Endothelial cell of umbilical vein (primary cell): ENCODE data around the gene IGFBP1. TPM values are rescaled to one million over a fixed set of nuclear protein-coding genes. Genes with fewer than 3 reads are reported as not detected.
A peak's percentile ranks its signal among the peaks of the same experiment; 100 is the strongest.

Experiments used
- BruUV-seq: library from RNA; stranded (reverse); fragments of 400-500 nt; replicated peaks from 2 replicates; lab custom pipeline; 2021; lab: Mats Ljungman, UMichigan
- CTCF ChIA-PET: fragments of 300-600, 350-600 bp; sonication (Branson Sonifier 250); formaldehyde crosslinking; loops from one replicate; lab custom pipeline; 2021; ENCODE audit warnings: antibody characterized with exemption, inconsistent platforms; lab: Charles Lee
- POLR2A ChIA-PET: fragments of 300-600, 350-600 bp; sonication (Branson Sonifier 250); formaldehyde crosslinking; loops from one replicate; lab custom pipeline; 2021; ENCODE audit warnings: antibody characterized with exemption, inconsistent platforms; lab: Charles Lee
- DNase-seq: peaks from one replicate; pipeline ENCODE4 v3.0.0-alpha.2; 2011; ENCODE audit warnings: low read depth, low spot score
- FAIRE-seq: peaks from 2 replicates; lab custom pipeline; 2011; peaks lifted over from hg19 to GRCh38; lab: Jason Lieb, UNC
- H2AFZ ChIP-seq: 2 replicates; pipeline ENCODE4 v1.6.0; 2012; ENCODE audit warnings: low read depth, low read length, control low read depth, inconsistent platforms
- H3K27ac ChIP-seq: 2 replicates; pipeline ENCODE4 v1.5.1; 2011; ENCODE audit warnings: low read depth, mild to moderate bottlenecking, control low read depth, low read length, moderate library complexity; ENCODE audit not compliant: insufficient read depth
- H3K27me3 ChIP-seq, 2 experiments: 2 replicates each; pipeline versions ENCODE4 v1.6.0 to v1.6.1; 2011; ENCODE audit warnings: low read length in 2 of 2, mixed read lengths in 1 of 2; ENCODE audit not compliant: control insufficient read depth in 2 of 2, insufficient read depth in 2 of 2
- H3K36me3 ChIP-seq, 2 experiments: 2 replicates in 1 of 2; 3 replicates in 1 of 2; pipeline ENCODE4 v1.5.1; 2011; ENCODE audit warnings: low read length in 2 of 2, mild to moderate bottlenecking in 1 of 2, moderate library complexity in 1 of 2; ENCODE audit not compliant: control insufficient read depth in 2 of 2, insufficient read depth in 2 of 2; ENCODE audit errors: extremely low read depth in 1 of 2
- H3K4me1 ChIP-seq: 3 replicates; pipeline ENCODE4 v1.5.1; 2011; ENCODE audit warnings: mild to moderate bottlenecking, low read length; ENCODE audit not compliant: control insufficient read depth, insufficient read depth; ENCODE audit errors: extremely low read depth
- H3K4me2 ChIP-seq: 2 replicates; pipeline ENCODE4 v1.6.1; 2011; ENCODE audit warnings: low read length, control low read depth, mixed read lengths; ENCODE audit not compliant: insufficient read depth
- H3K4me3 ChIP-seq, 3 experiments: fragments of 200-600 bp in 1 of 3; sonication (generic), shearing (Covaris generic) in 1 of 3; replicated peaks in 1 of 3; 2 replicates each; pipeline ENCODE4 v1.5.1; 2011 to 2016; ENCODE audit warnings: control low read depth in 3 of 3, low read length in 3 of 3, mild to moderate bottlenecking in 2 of 3, inconsistent platforms in 1 of 3, low read depth in 1 of 3, moderate library complexity in 1 of 3; ENCODE audit not compliant: insufficient read depth in 1 of 3
- H3K79me2 ChIP-seq: 2 replicates; pipeline ENCODE4 v1.6.0; 2012; ENCODE audit warnings: low read length, inconsistent platforms; ENCODE audit not compliant: control insufficient read depth, insufficient read depth
- H3K9ac ChIP-seq: replicated peaks from 2 replicates; pipeline ENCODE3; 2011; ENCODE audit warnings: low read length, control low read depth; ENCODE audit not compliant: insufficient read depth; ENCODE audit errors: extremely low read depth
- H3K9me1 ChIP-seq: replicated peaks from 3 replicates; pipeline ENCODE4 v1.6.0; 2011; ENCODE audit warnings: mild to moderate bottlenecking, low read length; ENCODE audit not compliant: control insufficient read depth, insufficient read depth; ENCODE audit errors: extremely low read depth
- H3K9me3 ChIP-seq: replicated peaks from 2 replicates; pipeline ENCODE4 v1.5.1; 2012; ENCODE audit warnings: low read length, inconsistent platforms; ENCODE audit not compliant: control insufficient read depth, insufficient read depth
- H4K20me1 ChIP-seq: replicated peaks from 2 replicates; pipeline ENCODE3; 2011; ENCODE audit warnings: mild to moderate bottlenecking, low read length; ENCODE audit not compliant: control insufficient read depth, insufficient read depth; ENCODE audit errors: extremely low read depth
- FOS ChIP-seq: IDR thresholded peaks from 2 replicates; pipeline ENCODE4 v1.6.1; 2011; ENCODE audit warnings: mild to moderate bottlenecking, low read length, moderate library complexity, borderline replicate concordance; ENCODE audit not compliant: insufficient read depth
- POLR2AphosphoS5 ChIP-seq: IDR thresholded peaks from 2 replicates; pipeline ENCODE4 v1.6.1; 2012; ENCODE audit warnings: low read depth, mild to moderate bottlenecking, control low read depth, low read length, moderate library complexity; ENCODE audit not compliant: insufficient read depth
- dilution Hi-C: fragments of 300-500 bp; cut with MboI; formaldehyde crosslinking; loops from one replicate; pipeline ENCODE4 v1.15.0; 2019; ENCODE audit warnings: low sequenced_read_pairs; ENCODE audit not compliant: extremely low pct_ligation_motif_present
- intact Hi-C: fragments of 100-400 bp; cut with micrococcal nuclease; formaldehyde crosslinking; loops from one replicate; pipeline ENCODE4 v1.10.0; 2022
- polyA plus RNA-seq, 4 experiments: library from polyadenylated mRNA; depleted of rRNA in 3 of 4; stranded (reverse) in 3 of 4; unstranded in 1 of 4; fragments of >200 nt; gene quantifications; 2 replicates each; pipeline versions ENCODE4 v1.2.1 to v1.2.3, GENCODE V29; 2011 to 2012; ENCODE audit warnings: missing spikeins in 1 of 4
- total RNA-seq: library from RNA; stranded (reverse); gene quantifications from 2 replicates; pipeline ENCODE4 v1.2.3, GENCODE V29; 2021
- TF ChIP-seq, protein P1 (sequence below), 2 donors: IDR thresholded peaks; 1 replicate in 1 of 2; 2 replicates in 1 of 2; pipeline ENCODE4 v1.5.1; 2011; ENCODE audit warnings: low read length in 2 of 2, mild to moderate bottlenecking in 2 of 2, moderate library complexity in 2 of 2, control low read depth in 1 of 2, inconsistent platforms in 1 of 2, low read depth in 1 of 2; ENCODE audit not compliant: insufficient read depth in 1 of 2; ENCODE audit errors: extremely low read depth in 1 of 2
- TF ChIP-seq, protein P2 (sequence below): IDR thresholded peaks from 2 replicates; pipeline ENCODE4 v1.6.1; 2011; ENCODE audit not compliant: insufficient read depth, insufficient read length

IGFBP1 gene
- total and polyA plus RNA-seq, 2 donors (not counting 3 experiments of a cell fraction or from before 2014, with no cell fraction given): 0.57 to 4.0 TPM

DNA sequence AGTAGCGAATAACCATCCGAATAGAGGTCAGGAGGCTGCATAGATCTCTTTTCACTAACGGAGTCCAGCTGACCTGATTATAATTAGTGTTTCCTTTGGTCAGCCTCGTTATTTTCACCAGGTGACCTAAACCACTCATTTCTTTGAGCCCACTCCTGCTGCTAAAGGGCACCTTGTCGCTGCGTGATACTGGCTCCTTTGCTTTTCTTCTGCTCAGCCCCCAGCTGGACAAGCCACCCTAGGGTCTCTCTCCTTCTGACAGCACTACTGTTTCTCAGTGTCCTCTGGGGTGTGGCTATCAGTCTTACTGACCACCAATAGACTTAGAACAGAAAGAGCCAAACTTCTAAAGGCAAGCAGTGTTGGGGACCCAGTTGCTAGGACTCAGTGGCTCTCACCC is 35.5 kb downstream of the IGFBP1 start:
- H2AFZ ChIP-seq: no peak overlapping the region
- POLR2A ChIA-PET: no interaction called here
- peaks cover 28% of the 10 kb centered on the region for H3K4me1 ChIP-seq
- no peak overlapping the region for H3K4me3 ChIP-seq
- DNase-seq (no peak), FAIRE-seq (no peak)
- H3K79me2 ChIP-seq: no peaks in the 10 kb centered on the region
- no peaks in the 10 kb centered on the region for H3K9me1 ChIP-seq
- H3K9ac ChIP-seq: no peak overlapping the region
- H3K4me2 ChIP-seq: no peak overlapping the region
- CTCF ChIA-PET: interaction anchor here (1.0 to 8.6 kb wide), 37 partner anchors 7 to 1332 kb away, joined by 3 to 149 read pairs (median 5); partner anchors contain the start of gene IGFBP1
- H4K20me1 ChIP-seq: no peaks in the 10 kb centered on the region
- TF ChIP-seq, protein P1, sequence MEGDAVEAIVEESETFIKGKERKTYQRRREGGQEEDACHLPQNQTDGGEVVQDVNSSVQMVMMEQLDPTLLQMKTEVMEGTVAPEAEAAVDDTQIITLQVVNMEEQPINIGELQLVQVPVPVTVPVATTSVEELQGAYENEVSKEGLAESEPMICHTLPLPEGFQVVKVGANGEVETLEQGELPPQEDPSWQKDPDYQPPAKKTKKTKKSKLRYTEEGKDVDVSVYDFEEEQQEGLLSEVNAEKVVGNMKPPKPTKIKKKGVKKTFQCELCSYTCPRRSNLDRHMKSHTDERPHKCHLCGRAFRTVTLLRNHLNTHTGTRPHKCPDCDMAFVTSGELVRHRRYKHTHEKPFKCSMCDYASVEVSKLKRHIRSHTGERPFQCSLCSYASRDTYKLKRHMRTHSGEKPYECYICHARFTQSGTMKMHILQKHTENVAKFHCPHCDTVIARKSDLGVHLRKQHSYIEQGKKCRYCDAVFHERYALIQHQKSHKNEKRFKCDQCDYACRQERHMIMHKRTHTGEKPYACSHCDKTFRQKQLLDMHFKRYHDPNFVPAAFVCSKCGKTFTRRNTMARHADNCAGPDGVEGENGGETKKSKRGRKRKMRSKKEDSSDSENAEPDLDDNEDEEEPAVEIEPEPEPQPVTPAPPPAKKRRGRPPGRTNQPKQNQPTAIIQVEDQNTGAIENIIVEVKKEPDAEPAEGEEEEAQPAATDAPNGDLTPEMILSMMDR (IDR thresholded peaks at IDR 0.05; ENCODE audit: extremely low read depth in 1 of 2, insufficient read depth in 1 of 2, low read depth in 1 of 2, low read length in 2 of 2): no peak
- TF ChIP-seq, protein P2, sequence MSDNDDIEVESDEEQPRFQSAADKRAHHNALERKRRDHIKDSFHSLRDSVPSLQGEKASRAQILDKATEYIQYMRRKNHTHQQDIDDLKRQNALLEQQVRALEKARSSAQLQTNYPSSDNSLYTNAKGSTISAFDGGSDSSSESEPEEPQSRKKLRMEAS: no peak
- dilution Hi-C loops: no loop called here
- H3K36me3 ChIP-seq: no peaks in the 10 kb centered on the region
- no peaks in the 10 kb centered on the region for H3K9me3 ChIP-seq
- intact Hi-C loops: loop anchor here (2.0 to 10.0 kb wide), 4 partner anchors 201 to 1117 kb away; no protein-coding TSS in a partner anchor
- H3K27me3 ChIP-seq: peaks cover 30 to 46% of the 10 kb centered on the region in 2 experiments
- no peak overlapping the region for H3K27ac ChIP-seq
- BruUV-seq: no TSS peak

DNA sequence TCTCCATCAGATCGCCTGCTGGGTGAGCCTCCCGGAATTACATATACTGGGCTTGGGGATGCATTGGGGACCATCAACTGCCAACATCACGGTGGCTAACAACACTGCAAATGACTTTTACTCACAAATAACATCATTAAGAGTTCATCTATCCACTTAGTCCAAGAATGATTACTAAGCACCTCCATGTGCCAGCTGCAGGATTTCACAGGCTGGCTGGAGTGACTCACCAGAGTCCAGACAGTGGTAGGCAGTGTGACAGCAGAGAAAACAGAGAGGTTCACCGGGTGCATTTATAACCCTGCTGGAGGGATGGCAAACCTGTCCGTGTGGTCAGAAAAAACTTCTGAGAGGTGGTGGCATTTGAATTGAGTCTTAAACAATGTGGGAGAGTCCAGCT is 36.0 kb downstream of the IGFBP1 start:
- DNase-seq (peak; percentile 14), FAIRE-seq (no peak)
- BruUV-seq: no TSS peak
- H4K20me1 ChIP-seq: no peaks in the 10 kb centered on the region
- H3K9me1 ChIP-seq: no peaks in the 10 kb centered on the region
- H3K27ac ChIP-seq: no peak overlapping the region
- no peak overlapping the region for H3K4me2 ChIP-seq
- no peak overlapping the region for H3K4me3 ChIP-seq
- TF ChIP-seq POLR2AphosphoS5 (no peak), FOS (peak; percentile 61)
- H3K9ac ChIP-seq: no peak overlapping the region
- dilution Hi-C loops: no loop called here
- POLR2A ChIA-PET: no interaction called here
- CTCF ChIA-PET: interaction anchor here (1.1 to 8.6 kb wide), 7 partner anchors 11 to 1257 kb away, joined by 3 to 100 read pairs (median 12); partner anchors contain the start of gene IGFBP1
- H3K79me2 ChIP-seq: no peaks in the 10 kb centered on the region
- peaks cover 32 to 42% of the 10 kb centered on the region in 2 experiments for H3K27me3 ChIP-seq
- H3K9me3 ChIP-seq: no peaks in the 10 kb centered on the region
- intact Hi-C loops: loop anchor here (5.0 to 10.0 kb wide), 2 partner anchors 201 to 653 kb away; no protein-coding TSS in a partner anchor
- H2AFZ ChIP-seq: no peak overlapping the region
- H3K36me3 ChIP-seq: no peaks in the 10 kb centered on the region
- H3K4me1 ChIP-seq: peaks cover 28% of the 10 kb centered on the region
